H1 (cell line): ENCODE measurements around the gene SKP2. TPM values are rescaled to one million over a fixed set of nuclear protein-coding genes. Genes with fewer than 3 reads are reported as not detected.

ENCODE experiments used
- CTCF ChIA-PET: fragments of 300-600 bp; sonication (Branson Sonifier 250); formaldehyde crosslinking; loops from one replicate; lab custom pipeline; 2021; ENCODE audit not compliant: partially characterized antibody; lab: Charles Lee
- POLR2A ChIA-PET: fragments of 300-600 bp; sonication (Branson Sonifier 250); formaldehyde crosslinking; loops from one replicate; lab custom pipeline; 2021; ENCODE audit warnings: inconsistent platforms; ENCODE audit not compliant: partially characterized antibody; lab: Charles Lee
- DNase-seq, 2 experiments: peaks; one replicate each; pipeline versions ENCODE4 v3.0.0 to v3.0.0-alpha.2; 2010 to 2022; ENCODE audit warnings: low spot score in 2 of 2, low read depth in 1 of 2, mixed read lengths in 1 of 2
- FAIRE-seq: peaks from 2 replicates; lab custom pipeline; 2011; peaks lifted over from hg19 to GRCh38; lab: Jason Lieb, UNC
- H2AFZ ChIP-seq: 2 replicates; pipeline ENCODE4 v1.8.1; 2012; ENCODE audit warnings: low read length, inconsistent platforms
- H2AK5ac ChIP-seq: 2 replicates; pipeline ENCODE4 v1.6.1; 2013; ENCODE audit warnings: low read depth, low read length
- H2BK120ac ChIP-seq: replicated peaks from 2 replicates; pipeline ENCODE3; 2013; ENCODE audit warnings: low read depth, low read length, inconsistent platforms
- H2BK12ac ChIP-seq: 2 replicates; pipeline ENCODE4 v1.6.1; 2013; ENCODE audit warnings: low read depth, low read length
- H2BK15ac ChIP-seq: 2 replicates; pipeline ENCODE4 v1.6.1; 2013; ENCODE audit warnings: low read length
- H2BK20ac ChIP-seq: 2 replicates; pipeline ENCODE4 v1.6.1; 2013; ENCODE audit warnings: low read length
- H2BK5ac ChIP-seq: 2 replicates; pipeline ENCODE4 v1.6.1; 2013; ENCODE audit warnings: low read depth, low read length
- H3K14ac ChIP-seq: 2 replicates; pipeline ENCODE4 v1.6.1; 2013; ENCODE audit warnings: inconsistent platforms; ENCODE audit not compliant: insufficient read length
- H3K18ac ChIP-seq: 2 replicates; pipeline ENCODE4 v1.6.1; 2013; ENCODE audit warnings: low read length; ENCODE audit errors: extremely low read depth
- H3K23ac ChIP-seq: 2 replicates; pipeline ENCODE4 v1.6.1; 2013; ENCODE audit warnings: inconsistent platforms; ENCODE audit not compliant: insufficient read length
- H3K23me2 ChIP-seq: 2 replicates; pipeline ENCODE4 v1.6.1; 2013; ENCODE audit warnings: low read depth, low read length
- H3K27ac ChIP-seq: 2 replicates; pipeline ENCODE4 v1.6.1; 2011; ENCODE audit warnings: low read depth, low read length, inconsistent platforms
- H3K27me3 ChIP-seq, 4 experiments: replicated peaks in 1 of 4; 1 replicate in 1 of 4; 2 replicates in 3 of 4; pipeline versions ENCODE4 v1.6.1 to v1.8.1; 2011 to 2013; ENCODE audit warnings: low read length in 3 of 4, mild to moderate bottlenecking in 3 of 4, inconsistent platforms in 2 of 4, mixed read lengths in 2 of 4, moderate library complexity in 1 of 4; ENCODE audit not compliant: control insufficient read depth in 3 of 4, insufficient read depth in 3 of 4; ENCODE audit errors: extremely low read depth in 1 of 4
- H3K36me3 ChIP-seq, 4 experiments: 2 replicates each; pipeline versions ENCODE4 v1.6.1 to v1.8.1; 2011 to 2013; ENCODE audit warnings: mild to moderate bottlenecking in 4 of 4, low read length in 3 of 4, moderate library complexity in 2 of 4, control low read depth in 1 of 4, inconsistent platforms in 1 of 4; ENCODE audit not compliant: insufficient read depth in 4 of 4, control insufficient read depth in 2 of 4
- H3K4ac ChIP-seq: replicated peaks from 2 replicates; pipeline ENCODE3; 2013; ENCODE audit warnings: low read length, low read depth, mixed read lengths, inconsistent platforms; ENCODE audit not compliant: insufficient read length
- H3K4me1 ChIP-seq, 4 experiments: replicated peaks in 1 of 4; 1 replicate in 1 of 4; 2 replicates in 3 of 4; pipeline versions ENCODE4 v1.6.1 to v1.8.1; 2011 to 2013; ENCODE audit warnings: low read length in 3 of 4, inconsistent platforms in 2 of 4, mixed read lengths in 1 of 4; ENCODE audit not compliant: insufficient read depth in 4 of 4, control insufficient read depth in 3 of 4
- H3K4me2 ChIP-seq, 2 experiments: 2 replicates each; pipeline versions ENCODE4 v1.6.1 to v1.8.1; 2011 to 2013; ENCODE audit warnings: low read depth in 2 of 2, low read length in 2 of 2, control low read depth in 1 of 2, inconsistent platforms in 1 of 2, mild to moderate bottlenecking in 1 of 2; ENCODE audit not compliant: insufficient read depth in 1 of 2
- H3K4me3 ChIP-seq, 4 experiments: fragments of 200-600, 300-600 bp in 1 of 4; sonication (generic), shearing (Covaris generic), sonication (Bioruptor Twin) in 1 of 4; 2 replicates each; pipeline versions ENCODE4 v1.5.1 to v1.8.1; 2011 to 2016; ENCODE audit warnings: low read length in 4 of 4, low read depth in 3 of 4, control low read depth in 2 of 4, inconsistent platforms in 2 of 4, mild to moderate bottlenecking in 2 of 4, mixed read lengths in 1 of 4, moderate library complexity in 1 of 4; ENCODE audit not compliant: insufficient read depth in 2 of 4; ENCODE audit errors: extremely low read depth in 1 of 4
- H3K56ac ChIP-seq: replicated peaks from 2 replicates; pipeline ENCODE3; 2013; ENCODE audit warnings: low read depth, mild to moderate bottlenecking, mixed read lengths, low read length, inconsistent platforms; ENCODE audit not compliant: insufficient read length
- H3K79me1 ChIP-seq: 2 replicates; pipeline ENCODE4 v1.6.1; 2013; ENCODE audit warnings: low read depth, low read length, control low read depth
- H3K79me2 ChIP-seq, 2 experiments: 2 replicates each; pipeline versions ENCODE4 v1.6.1 to v1.8.1; 2012 to 2013; ENCODE audit warnings: low read length in 2 of 2, mild to moderate bottlenecking in 2 of 2, inconsistent platforms in 1 of 2; ENCODE audit not compliant: insufficient read depth in 2 of 2, control insufficient read depth in 1 of 2
- H3K9ac ChIP-seq, 4 experiments: replicated peaks in 1 of 4; 1 replicate in 1 of 4; 2 replicates in 3 of 4; pipeline versions ENCODE4 v1.6.1 to v1.8.1; 2011 to 2013; ENCODE audit warnings: low read depth in 3 of 4, low read length in 3 of 4, control low read depth in 2 of 4, mild to moderate bottlenecking in 2 of 4, moderate library complexity in 2 of 4, inconsistent platforms in 1 of 4; ENCODE audit errors: extremely low read depth in 1 of 4
- H3K9me3 ChIP-seq, 2 experiments: 2 replicates each; pipeline versions ENCODE4 v1.6.1 to v1.8.1; 2012 to 2013; ENCODE audit warnings: mild to moderate bottlenecking in 2 of 2, moderate library complexity in 2 of 2, control low read depth in 1 of 2, inconsistent platforms in 1 of 2, low read depth in 1 of 2, low read length in 1 of 2, mixed read lengths in 1 of 2; ENCODE audit not compliant: insufficient read depth in 2 of 2
- H4K20me1 ChIP-seq, 2 experiments: replicated peaks in 1 of 2; 2 replicates each; pipeline versions ENCODE3 to v1.8.1; 2011 to 2013; ENCODE audit warnings: inconsistent platforms in 2 of 2, low read length in 2 of 2, mild to moderate bottlenecking in 1 of 2; ENCODE audit not compliant: insufficient read depth in 2 of 2, control insufficient read depth in 1 of 2
- H4K5ac ChIP-seq: 2 replicates; pipeline ENCODE4 v1.6.1; 2013; ENCODE audit warnings: low read length, low read depth, mixed read lengths, inconsistent platforms; ENCODE audit not compliant: insufficient read length
- H4K8ac ChIP-seq: 2 replicates; pipeline ENCODE4 v1.8.0; 2013; ENCODE audit warnings: mild to moderate bottlenecking, moderate library complexity, low read length, inconsistent platforms; ENCODE audit not compliant: insufficient read depth; ENCODE audit errors: extremely low read depth
- H4K91ac ChIP-seq: replicated peaks from 2 replicates; pipeline ENCODE3; 2013; ENCODE audit warnings: low read length, mixed read lengths, inconsistent platforms; ENCODE audit not compliant: insufficient read length
- ATF3 ChIP-seq: IDR thresholded peaks from 2 replicates; pipeline ENCODE4 v1.6.1; 2011; ENCODE audit warnings: low read depth, mild to moderate bottlenecking, low read length; ENCODE audit not compliant: insufficient read depth
- CEBPB ChIP-seq: IDR thresholded peaks from 2 replicates; pipeline ENCODE4 v1.6.1; 2012; ENCODE audit warnings: low read depth, low read length
- E2F6 ChIP-seq: IDR thresholded peaks from 2 replicates; pipeline ENCODE4 v1.6.1; 2012; ENCODE audit warnings: inconsistent platforms
- EGR1 ChIP-seq: IDR thresholded peaks from 2 replicates; pipeline ENCODE4 v1.6.1; 2011; ENCODE audit warnings: low read depth, low read length, borderline replicate concordance
- EZH2 ChIP-seq: fragments of 200-600 bp; sonication (generic); IDR thresholded peaks from 2 replicates; pipeline ENCODE4 v1.7.1; 2012; ENCODE audit warnings: low read depth, mild to moderate bottlenecking, moderate library complexity, low read length, inconsistent platforms; ENCODE audit not compliant: severe bottlenecking
- GTF2F1 ChIP-seq: IDR thresholded peaks from 2 replicates; pipeline ENCODE4 v1.6.1; 2012; ENCODE audit warnings: low read depth, low read length, improper control_type of control experiment, borderline replicate concordance
- HDAC2 ChIP-seq, 2 experiments: fragments of 300-600 bp in 1 of 2; sonication (generic) in 1 of 2; IDR thresholded peaks; 2 replicates each; pipeline ENCODE4 v1.6.1; 2011 to 2012; ENCODE audit warnings: low read depth in 2 of 2, low read length in 2 of 2, mild to moderate bottlenecking in 2 of 2, moderate library complexity in 2 of 2, borderline replicate concordance in 1 of 2, inconsistent platforms in 1 of 2
- JUN ChIP-seq: IDR thresholded peaks from 2 replicates; pipeline ENCODE4 v1.6.1; 2011; ENCODE audit warnings: low read depth, mild to moderate bottlenecking, improper control_type of control experiment, low read length
- JUND ChIP-seq: IDR thresholded peaks from 2 replicates; pipeline ENCODE4 v1.6.1; 2011; ENCODE audit warnings: mild to moderate bottlenecking, improper control_type of control experiment, low read length
- POLR2AphosphoS5 ChIP-seq: IDR thresholded peaks from 2 replicates; pipeline ENCODE4 v1.6.1; 2011; ENCODE audit warnings: low read depth, low read length
- RFX5 ChIP-seq: IDR thresholded peaks from 2 replicates; pipeline ENCODE4 v1.6.1; 2011; ENCODE audit warnings: low read depth, low read length, improper control_type of control experiment, borderline replicate concordance
- SP1 ChIP-seq: IDR thresholded peaks from 2 replicates; pipeline ENCODE4 v1.6.1; 2011; ENCODE audit warnings: low read depth, low read length
- ZNF274 ChIP-seq: IDR thresholded peaks from 2 replicates; pipeline ENCODE4 v1.7.0; 2012; ENCODE audit warnings: low read length, borderline replicate concordance; ENCODE audit errors: extremely low read depth
- WGBS, 2 experiments: shearing (Covaris generic) in 1 of 2; methylation state at CpG; one replicate each; pipeline versions ENCODE4 v1.1.6 to v1.1.7; 2013 to 2015; ENCODE audit warnings: low lambda C conversion rate in 2 of 2, mixed read lengths in 2 of 2, inconsistent platforms in 1 of 2, low coverage in 1 of 2, missing lambda C conversion rate in 1 of 2; ENCODE audit not compliant: insufficient replicate concordance in 2 of 2, insufficient coverage in 1 of 2, insufficient read length in 1 of 2; ENCODE audit errors: extremely low coverage in 1 of 2, missing lambda C conversion rate in 1 of 2; 5-methylcytosine and 5-hydroxymethylcytosine counted together
- polyA plus RNA-seq, 7 experiments: library from polyadenylated mRNA; depleted of rRNA in 3 of 7; stranded (reverse) in 5 of 7; unstranded in 2 of 7; fragments of >200 nt in 5 of 7; fragments of 200-250 nt in 2 of 7; gene quantifications; 1 replicate in 5 of 7; 2 replicates in 1 of 7; 4 replicates in 1 of 7; pipeline versions ENCODE4 v1.2.1 to v1.2.3, GENCODE V29; 2011 to 2013; ENCODE audit warnings: missing spikeins in 2 of 7, mixed read lengths in 2 of 7
- total RNA-seq: library from RNA; stranded (reverse); fragmentation: NEBNext Ultra II Directional; extraction: Animal tissue kit (Norgen Biotek cat#: 25700); gene quantifications from 2 replicates; pipeline ENCODE4 v1.2.1, GENCODE V29; 2021

Gene SKP2
- total and polyA plus RNA-seq, 2 of the 8 experiments (the other 6 are each of a cell fraction or from before 2014, with no cell fraction given): 49.9 to 104 TPM

- FAIRE-seq (no peak), DNase-seq (no peak)
- H3K18ac ChIP-seq: no peak overlapping the region
- H2BK120ac ChIP-seq: no peak overlapping the region
- no peak overlapping the region for H3K4ac ChIP-seq
- H3K4me1 ChIP-seq: no peaks in the 10 kb centered on the region
- no peak overlapping the region for H4K5ac ChIP-seq
- H3K27ac ChIP-seq: no peak overlapping the region
- H3K56ac ChIP-seq: no peak overlapping the region
- no peak overlapping the region for H3K4me2 ChIP-seq
- no peaks in the 10 kb centered on the region for H3K23me2 ChIP-seq
- no peak overlapping the region for H3K14ac ChIP-seq
- H4K91ac ChIP-seq: no peak overlapping the region
- no peak overlapping the region for H2AFZ ChIP-seq
- H3K36me3 ChIP-seq: peaks cover 4 to 51% (median 25%) of the 10 kb centered on the region in 4 experiments
- H3K79me1 ChIP-seq: no peaks in the 10 kb centered on the region
- H2BK12ac ChIP-seq: no peak overlapping the region
- H3K27me3 ChIP-seq: peaks cover 0 to 3% (median 0%) of the 10 kb centered on the region in 4 experiments; a peak in 1 of 7 replicates
- H3K4me3 ChIP-seq: no peak overlapping the region
- no peak overlapping the region for H2BK5ac ChIP-seq
- H2BK20ac ChIP-seq: no peak overlapping the region
- H4K20me1 ChIP-seq: no peaks in the 10 kb centered on the region
- no peaks in the 10 kb centered on the region for H3K79me2 ChIP-seq
- ChIA-PET POLR2A (no interaction called here), CTCF (no interaction called here)
- H3K23ac ChIP-seq: no peak overlapping the region
- H2BK15ac ChIP-seq: no peak overlapping the region
- H3K9ac ChIP-seq: no peak overlapping the region
- WGBS, 2 experiments: 85% methylated on average over 2 of the region's 2 CpGs; no CpG with 5 or more reads in 1 of the 2 experiments
- H4K8ac ChIP-seq: no peak overlapping the region
- H2AK5ac ChIP-seq: no peak overlapping the region
- H3K9me3 ChIP-seq: no peaks in the 10 kb centered on the region; a peak in 1 of 4 replicates
- TF ChIP-seq EZH2 (no peak), E2F6 (no peak), POLR2AphosphoS5 (no peak), GTF2F1 (no peak), EGR1 (no peak), ATF3 (no peak), HDAC2 (IDR thresholded peaks at IDR 0.05; ENCODE audit: borderline replicate concordance in 1 of 2, low read depth in 2 of 2, low read length in 2 of 2) (no peak), JUND (no peak), ZNF274 (no peak), CEBPB (no peak), RFX5 (no peak), JUN (no peak), SP1 (no peak)
Observed at GRCh38 chr5:36181774-36182173, 29.9 kb downstream of the SKP2 start.
